Measurements from ENCODE around the gene PCDH1.

Gene PCDH1

GRCh38 chr5:141872496-141873356 lies 5.5 kb downstream of the PCDH1 start:
- Histone ChIP-seq H3K4me2 (ENCODE audit: low read depth, low read length, poor library complexity, severe bottlenecking) (no peak overlapping the region), H3K9me3 (ENCODE audit: insufficient read depth, low read depth, low read length) (no peaks in the 10 kb centered on the region), H4K20me1 (ENCODE audit: insufficient read depth, low read length, poor library complexity, severe bottlenecking) (no peaks in the 10 kb centered on the region), H3K4me3 (ENCODE audit: low read length, poor library complexity, severe bottlenecking) (no peak overlapping the region), H3K36me3 (ENCODE audit: insufficient read depth, low read length) (no peaks in the 10 kb centered on the region), H2AFZ (ENCODE audit: low read length) (no peak overlapping the region), H3K79me2 (ENCODE audit: insufficient read depth, low read length) (no peaks in the 10 kb centered on the region), H3K4me1 (ENCODE audit: insufficient read depth, low read length, poor library complexity, severe bottlenecking) (peaks cover 16% of the 10 kb centered on the region), H3K27me3 (ENCODE audit: insufficient read depth, low read length, poor library complexity, severe bottlenecking) (no peaks in the 10 kb centered on the region), H3K9me2 (replicated peaks; ENCODE audit: low read depth, low read length) (no peaks in the 10 kb centered on the region), H3K9ac (ENCODE audit: low read depth, low read length, poor library complexity, severe bottlenecking) (no peak overlapping the region), H3F3A (ENCODE audit: low read depth) (no peaks in the 10 kb centered on the region)
- TF ChIP-seq EZH2phosphoT487 (IDR thresholded peaks at IDR 0.05; ENCODE audit: borderline replicate concordance) (no peak), CTCF (conservative IDR thresholded peaks at IDR 0.05; ENCODE audit: low read length) (no peak)

- H3F3A ChIP-seq (ENCODE audit: low read depth), result no peaks in the 10 kb centered on the region
- H3K9me2 ChIP-seq (replicated peaks; ENCODE audit: low read depth, low read length), result no peaks in the 10 kb centered on the region
- H3K9ac ChIP-seq (ENCODE audit: low read depth, low read length, poor library complexity, severe bottlenecking), result no peak overlapping the region
- no peaks in the 10 kb centered on the region for H3K36me3 ChIP-seq (ENCODE audit: insufficient read depth, low read length)
- H3K9me3 ChIP-seq (ENCODE audit: insufficient read depth, low read depth, low read length), result no peaks in the 10 kb centered on the region
- no peak for TF ChIP-seq EZH2phosphoT487 (IDR thresholded peaks at IDR 0.05; ENCODE audit: borderline replicate concordance)
- H3K79me2 ChIP-seq (ENCODE audit: insufficient read depth, low read length), result no peaks in the 10 kb centered on the region
- H3K4me2 ChIP-seq (ENCODE audit: low read depth, low read length, poor library complexity, severe bottlenecking), result no peak overlapping the region
- no peak overlapping the region for H3K4me3 ChIP-seq (ENCODE audit: low read length, poor library complexity, severe bottlenecking)
- H3K4me1 ChIP-seq (ENCODE audit: insufficient read depth, low read length, poor library complexity, severe bottlenecking), result peaks cover 15% of the 10 kb centered on the region
- no peaks in the 10 kb centered on the region for H4K20me1 ChIP-seq (ENCODE audit: insufficient read depth, low read length, poor library complexity, severe bottlenecking)
- no peak overlapping the region for H2AFZ ChIP-seq (ENCODE audit: low read length)
- H3K27me3 ChIP-seq (ENCODE audit: insufficient read depth, low read length, poor library complexity, severe bottlenecking), result no peaks in the 10 kb centered on the region
These were observed 6.3 kb downstream of the PCDH1 start for GRCh38 chr5:141871870-141872269.

- no peaks in the 10 kb centered on the region for H3K79me2 ChIP-seq (ENCODE audit: insufficient read depth, low read length)
These were observed 7.3 kb downstream of the PCDH1 start for GRCh38 chr5:141870871-141871270.

More at GRCh38 chr5:141870871-141871270, 7.3 kb downstream of the PCDH1 start:
- H3K4me2 ChIP-seq (ENCODE audit: low read depth, low read length, poor library complexity, severe bottlenecking), result no peak overlapping the region
- no peaks in the 10 kb centered on the region for H3F3A ChIP-seq (ENCODE audit: low read depth)
- TF ChIP-seq CTCF (conservative IDR thresholded peaks at IDR 0.05; ENCODE audit: low read length) (no peak), EZH2phosphoT487 (IDR thresholded peaks at IDR 0.05; ENCODE audit: borderline replicate concordance) (no peak)
- H3K9me3 ChIP-seq (ENCODE audit: insufficient read depth, low read depth, low read length), result no peaks in the 10 kb centered on the region
- H3K4me1 ChIP-seq (ENCODE audit: insufficient read depth, low read length, poor library complexity, severe bottlenecking), result peaks cover 5% of the 10 kb centered on the region
- H3K27me3 ChIP-seq (ENCODE audit: insufficient read depth, low read length, poor library complexity, severe bottlenecking), result no peaks in the 10 kb centered on the region
- H3K4me3 ChIP-seq (ENCODE audit: low read length, poor library complexity, severe bottlenecking), result no peak overlapping the region
- H3K9ac ChIP-seq (ENCODE audit: low read depth, low read length, poor library complexity, severe bottlenecking), result no peak overlapping the region
- H2AFZ ChIP-seq (ENCODE audit: low read length), result no peak overlapping the region
- H3K9me2 ChIP-seq (replicated peaks; ENCODE audit: low read depth, low read length), result no peaks in the 10 kb centered on the region
- no peaks in the 10 kb centered on the region for H3K36me3 ChIP-seq (ENCODE audit: insufficient read depth, low read length)
- H4K20me1 ChIP-seq (ENCODE audit: insufficient read depth, low read length, poor library complexity, severe bottlenecking), result no peaks in the 10 kb centered on the region
